ENCODE measurements around the gene TMEM89.
A peak's percentile ranks its signal among the peaks of the same experiment; 100 is the strongest.

Gene TMEM89

GRCh38 chr3:48663489-48664312, 42.1 kb upstream of the TMEM89 start:
- peak overlapping the region; percentile 60 for H3K4me3 ChIP-seq (ENCODE audit: low read depth, low read length)
- H3K4me1 ChIP-seq (ENCODE audit: control insufficient read depth, insufficient read depth, low read length) = no peaks in the 10 kb centered on the region
- H3K27ac ChIP-seq (ENCODE audit: extremely low read depth, low read depth, low read length) = peak overlapping the region; percentile 51; the same call in 1 of the 2 replicates
- ChIA-PET CTCF (interaction anchor here (0.6 to 2.0 kb wide), 10 partner anchors 10 to 195 kb away, joined by 3 to 13 read pairs (median 3); partner anchors contain the start of gene SLC26A6), POLR2A (interaction anchor here (0.6 to 3.4 kb wide), 6 partner anchors 10 to 765 kb away, joined by 3 to 13 read pairs (median 4); partner anchors contain the start of genes NCKIPSD, NICN1 and SLC26A6)
- H3K36me3 ChIP-seq (ENCODE audit: control insufficient read depth in 2 of 2, insufficient read depth in 1 of 2, low read length in 2 of 2) = no peaks in the 10 kb centered on the region; a peak in 1 of 3 replicates
- no peaks in the 10 kb centered on the region for H3K9me3 ChIP-seq (ENCODE audit: control insufficient read depth, insufficient read depth, low read depth, low read length)
- peak; percentile 38; the same call in 1 of the 2 replicates for TF ChIP-seq ZBTB11 (tag by site-specific recombination; conservative IDR thresholded peaks at IDR 0.05; ENCODE audit: low read depth)
- peak; percentile 45; the same call in 1 of the 2 replicates for TF ChIP-seq ZFP37 (tag by site-specific recombination; IDR thresholded peaks at IDR 0.05)
- TF ChIP-seq ZNF555 (tag by site-specific recombination; conservative IDR thresholded peaks at IDR 0.05) = no peak
- peak; percentile 97 for TF ChIP-seq ATF2 (tag by site-specific recombination; IDR thresholded peaks at IDR 0.05; ENCODE audit: low read depth)
- TF ChIP-seq ZNF335 (tag by site-specific recombination; conservative IDR thresholded peaks at IDR 0.05) = peak; percentile 81
- no peak for TF ChIP-seq GFI1B (tag by site-specific recombination; IDR thresholded peaks at IDR 0.05)
- peak; percentile 70 for TF ChIP-seq ZNF341 (tag by site-specific recombination; IDR thresholded peaks at IDR 0.05; ENCODE audit: low read depth)
- peak; percentile 53 for TF ChIP-seq ZFHX2 (tag by site-specific recombination; conservative IDR thresholded peaks at IDR 0.05)
- peak; percentile 90 for TF ChIP-seq ZIC2 (tag by site-specific recombination; IDR thresholded peaks at IDR 0.05)
- peak; percentile 73; the same call in 1 of the 2 replicates for TF ChIP-seq KLF17 (tag by site-specific recombination; IDR thresholded peaks at IDR 0.05)
- no peak for TF ChIP-seq ZNF473 (tag by site-specific recombination; IDR thresholded peaks at IDR 0.05)
- no peak for TF ChIP-seq REST (tag by site-specific recombination; IDR thresholded peaks at IDR 0.05)
- peak; percentile 42; the same call in 1 of the 2 replicates for TF ChIP-seq ZNF639 (tag by site-specific recombination; IDR thresholded peaks at IDR 0.05)
- TF ChIP-seq HIC1 (tag by site-specific recombination; IDR thresholded peaks at IDR 0.05) = peak; percentile 71
- TF ChIP-seq ZNF692 (tag by site-specific recombination; IDR thresholded peaks at IDR 0.05) = peak; percentile 99
- no peak for TF ChIP-seq REPIN1 (tag by site-specific recombination; IDR thresholded peaks at IDR 0.05; ENCODE audit: low read depth)
- no peak for TF ChIP-seq ZNF510 (tag by site-specific recombination; IDR thresholded peaks at IDR 0.05; ENCODE audit: insufficient replicate concordance)
- no peak for TF ChIP-seq ZNF211 (tag by site-specific recombination; IDR thresholded peaks at IDR 0.05; ENCODE audit: low read depth)
- peak; percentile 81 for TF ChIP-seq ZBTB20 (tag by site-specific recombination; IDR thresholded peaks at IDR 0.05)

Measured in HEK293 (cell line).